Measurements from ENCODE around the gene TRANK1.

The TRANK1 gene

DNA sequence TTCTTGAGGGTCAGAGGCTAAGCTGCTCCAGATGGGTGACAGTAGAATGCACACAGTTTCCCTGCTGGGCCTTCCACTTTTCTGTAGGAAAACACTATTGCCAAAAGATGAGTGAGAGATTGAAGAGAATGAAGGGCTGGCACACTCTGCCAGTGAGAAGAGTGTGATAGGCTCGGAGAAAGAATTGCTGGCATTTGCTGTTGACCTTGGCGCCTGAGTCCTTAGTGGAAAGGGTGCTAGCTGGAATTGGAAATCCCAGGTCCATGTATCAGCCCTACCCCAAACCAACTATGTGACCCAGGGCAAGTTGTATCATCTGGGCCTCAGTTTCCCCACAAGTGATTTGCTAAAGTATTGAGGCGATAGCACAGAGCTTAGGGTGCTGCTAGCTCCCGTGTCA lies 120.4 kb downstream of the TRANK1 start:
- no peak overlapping the region for H2AK5ac ChIP-seq (ENCODE audit: low read length, severe bottlenecking)
- DNase-seq: no peak
- H3K9ac ChIP-seq (ENCODE audit: low read length): no peak overlapping the region
- H3K4me3 ChIP-seq (ENCODE audit: insufficient read depth in 1 of 2, low read depth in 1 of 2, low read length in 2 of 2): no peak overlapping the region
- no peak overlapping the region for H2BK120ac ChIP-seq (ENCODE audit: low read depth, low read length)
- WGBS: 98% methylated on average over 4 of the region's 4 CpGs
- no peak overlapping the region for H4K8ac ChIP-seq (ENCODE audit: low read length)
- no peak overlapping the region for H3K23ac ChIP-seq (ENCODE audit: low read length in 2 of 2)
- no peak overlapping the region for H2BK5ac ChIP-seq (ENCODE audit: low read depth, low read length, poor library complexity, severe bottlenecking)
- H3K4me2 ChIP-seq (ENCODE audit: low read length, poor library complexity, severe bottlenecking): no peak overlapping the region
- H3K27me3 ChIP-seq (ENCODE audit: control insufficient read depth in 1 of 2, insufficient read depth in 1 of 2, low read length in 2 of 2): no peaks in the 10 kb centered on the region
- H3K4ac ChIP-seq (ENCODE audit: low read depth in 1 of 2, low read length in 2 of 2): no peak overlapping the region
- no peaks in the 10 kb centered on the region for H3K4me1 ChIP-seq (ENCODE audit: control insufficient read depth, insufficient read depth, low read depth, low read length)
- H3K36me3 ChIP-seq (ENCODE audit: control insufficient read depth in 1 of 2, insufficient read depth in 2 of 2, low read depth in 1 of 2, low read length in 2 of 2): peaks cover 7 to 68% of the 10 kb centered on the region in 2 experiments
- no peaks in the 10 kb centered on the region for H3K9me3 ChIP-seq (ENCODE audit: control insufficient read depth, low read length)
- H3K27ac ChIP-seq (ENCODE audit: low read length, poor library complexity, severe bottlenecking): no peak overlapping the region
- H3K79me1 ChIP-seq (replicated peaks; ENCODE audit: low read length, poor library complexity, severe bottlenecking): no peaks in the 10 kb centered on the region
- H4K91ac ChIP-seq (ENCODE audit: low read length): no peak overlapping the region
- no peak overlapping the region for H2BK15ac ChIP-seq (ENCODE audit: low read depth, poor library complexity, severe bottlenecking)
- no peak overlapping the region for H3K18ac ChIP-seq (ENCODE audit: low read depth in 1 of 2, low read length in 2 of 2)
- no peak overlapping the region for H3K14ac ChIP-seq (ENCODE audit: low read length in 2 of 2)
- no peak overlapping the region for H2AFZ ChIP-seq (ENCODE audit: low read depth, low read length)
- no peak overlapping the region for H2BK12ac ChIP-seq (ENCODE audit: low read length in 2 of 2)

DNA sequence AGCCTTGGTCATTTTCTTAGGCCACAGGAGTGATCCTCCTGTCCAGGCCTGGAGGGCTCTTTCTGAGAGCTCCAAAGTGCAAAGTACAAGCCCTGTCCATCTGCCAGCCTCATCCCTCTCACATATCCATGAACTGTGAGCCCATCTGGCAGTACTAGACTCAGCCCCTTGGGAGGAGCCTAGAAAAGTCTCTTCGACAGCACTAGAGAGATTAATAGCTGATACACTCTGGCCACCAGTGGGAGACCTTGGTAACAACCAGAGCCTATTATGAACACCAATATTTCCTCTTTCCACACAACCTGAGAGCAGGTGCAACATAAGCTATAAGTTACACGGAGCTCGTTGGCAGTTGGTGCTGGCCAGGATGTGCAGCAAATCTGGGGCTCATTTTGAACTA lies 121.0 kb downstream of the TRANK1 start:
- no peak overlapping the region for H3K23ac ChIP-seq (ENCODE audit: low read length in 2 of 2)
- H2AFZ ChIP-seq (ENCODE audit: low read depth, low read length): no peak overlapping the region
- no peak for DNase-seq
- H2BK12ac ChIP-seq (ENCODE audit: low read length in 2 of 2): no peak overlapping the region
- no peak overlapping the region for H3K27ac ChIP-seq (ENCODE audit: low read length, poor library complexity, severe bottlenecking)
- H4K91ac ChIP-seq (ENCODE audit: low read length): no peak overlapping the region
- H3K18ac ChIP-seq (ENCODE audit: low read depth in 1 of 2, low read length in 2 of 2): no peak overlapping the region
- WGBS: 86% methylated on average over 3 of the region's 3 CpGs
- H3K4me3 ChIP-seq (ENCODE audit: insufficient read depth in 1 of 2, low read depth in 1 of 2, low read length in 2 of 2): no peak overlapping the region
- no peaks in the 10 kb centered on the region for H3K27me3 ChIP-seq (ENCODE audit: control insufficient read depth in 1 of 2, insufficient read depth in 1 of 2, low read length in 2 of 2)
- peaks cover 7 to 61% of the 10 kb centered on the region in 2 experiments for H3K36me3 ChIP-seq (ENCODE audit: control insufficient read depth in 1 of 2, insufficient read depth in 2 of 2, low read depth in 1 of 2, low read length in 2 of 2)
- H3K79me1 ChIP-seq (replicated peaks; ENCODE audit: low read length, poor library complexity, severe bottlenecking): no peaks in the 10 kb centered on the region
- H3K9ac ChIP-seq (ENCODE audit: low read length): no peak overlapping the region
- no peak overlapping the region for H3K14ac ChIP-seq (ENCODE audit: low read length in 2 of 2)
- no peak overlapping the region for H3K4ac ChIP-seq (ENCODE audit: low read depth in 1 of 2, low read length in 2 of 2)
- no peak overlapping the region for H2BK15ac ChIP-seq (ENCODE audit: low read depth, poor library complexity, severe bottlenecking)
- no peaks in the 10 kb centered on the region for H3K4me1 ChIP-seq (ENCODE audit: control insufficient read depth, insufficient read depth, low read depth, low read length)
- no peaks in the 10 kb centered on the region for H3K9me3 ChIP-seq (ENCODE audit: control insufficient read depth, low read length)
- H3K4me2 ChIP-seq (ENCODE audit: low read length, poor library complexity, severe bottlenecking): no peak overlapping the region
- no peak overlapping the region for H2BK120ac ChIP-seq (ENCODE audit: low read depth, low read length)
- H2BK5ac ChIP-seq (ENCODE audit: low read depth, low read length, poor library complexity, severe bottlenecking): no peak overlapping the region
- no peak overlapping the region for H4K8ac ChIP-seq (ENCODE audit: low read length)
- H2AK5ac ChIP-seq (ENCODE audit: low read length, severe bottlenecking): no peak overlapping the region

GRCh38 chr3:36820083-36820482 lies 124.8 kb downstream of the TRANK1 start:
- Histone ChIP-seq H2BK15ac (ENCODE audit: low read depth, poor library complexity, severe bottlenecking) (no peak overlapping the region), H3K14ac (ENCODE audit: low read length in 2 of 2) (no peak overlapping the region), H3K4me3 (ENCODE audit: insufficient read depth in 1 of 2, low read depth in 1 of 2, low read length in 2 of 2) (no peak overlapping the region), H3K9ac (ENCODE audit: low read length) (no peak overlapping the region), H3K79me1 (replicated peaks; ENCODE audit: low read length, poor library complexity, severe bottlenecking) (no peaks in the 10 kb centered on the region), H3K4me1 (ENCODE audit: control insufficient read depth, insufficient read depth, low read depth, low read length) (no peaks in the 10 kb centered on the region), H3K27ac (ENCODE audit: low read length, poor library complexity, severe bottlenecking) (no peak overlapping the region), H2BK12ac (ENCODE audit: low read length in 2 of 2) (no peak overlapping the region), H4K91ac (ENCODE audit: low read length) (no peak overlapping the region), H2BK120ac (ENCODE audit: low read depth, low read length) (no peak overlapping the region), H2AK5ac (ENCODE audit: low read length, severe bottlenecking) (no peak overlapping the region), H3K23ac (ENCODE audit: low read length in 2 of 2) (no peak overlapping the region), H3K27me3 (ENCODE audit: control insufficient read depth in 1 of 2, insufficient read depth in 1 of 2, low read length in 2 of 2) (peaks cover 4 to 21% of the 10 kb centered on the region in 2 experiments), H3K36me3 (ENCODE audit: control insufficient read depth in 1 of 2, insufficient read depth in 2 of 2, low read depth in 1 of 2, low read length in 2 of 2) (peaks cover 0 to 31% of the 10 kb centered on the region in 2 experiments), H3K9me3 (ENCODE audit: control insufficient read depth, low read length) (no peaks in the 10 kb centered on the region), H2AFZ (ENCODE audit: low read depth, low read length) (no peak overlapping the region), H4K8ac (ENCODE audit: low read length) (no peak overlapping the region), H3K18ac (ENCODE audit: low read depth in 1 of 2, low read length in 2 of 2) (no peak overlapping the region), H3K4me2 (ENCODE audit: low read length, poor library complexity, severe bottlenecking) (no peak overlapping the region), H2BK5ac (ENCODE audit: low read depth, low read length, poor library complexity, severe bottlenecking) (no peak overlapping the region), H3K4ac (ENCODE audit: low read depth in 1 of 2, low read length in 2 of 2) (no peak overlapping the region)
- WGBS: 88% methylated on average over 3 of the region's 3 CpGs
- no peak for DNase-seq

DNA sequence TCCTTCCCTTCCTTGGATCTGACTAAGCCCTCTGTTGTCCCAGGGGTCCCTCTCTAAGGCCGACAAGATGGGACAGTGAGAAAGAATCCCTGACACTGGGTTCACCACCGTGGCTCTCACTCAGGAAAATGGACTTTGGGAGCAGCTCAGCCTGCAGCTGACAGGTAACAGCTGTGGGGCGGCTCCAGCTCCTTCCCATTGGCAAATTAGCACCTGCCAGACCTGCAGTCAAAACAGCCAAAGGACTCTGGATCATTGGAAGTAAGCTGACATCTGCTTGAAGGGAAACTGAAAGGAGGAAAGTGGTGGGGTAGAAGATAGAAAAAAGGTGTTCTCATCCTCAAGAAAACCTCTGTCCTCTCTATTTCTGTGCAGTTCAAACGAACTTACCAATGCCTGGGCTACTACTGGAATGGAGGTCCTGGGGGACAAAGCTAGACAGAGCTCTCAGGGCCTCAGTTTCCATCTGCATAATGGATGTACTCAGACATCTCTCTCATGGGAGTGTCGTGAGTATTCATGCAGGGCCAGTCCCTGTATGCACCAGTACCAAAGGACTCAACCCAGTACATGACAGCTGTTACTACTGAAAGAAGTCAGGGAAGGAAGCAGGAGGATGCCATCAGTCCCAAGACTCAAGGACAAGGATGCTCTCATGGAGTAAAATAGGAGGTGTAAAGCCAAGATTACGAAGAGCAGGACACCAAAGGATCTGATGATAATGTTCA lies 126.9 kb downstream of the TRANK1 start:
- Histone ChIP-seq H4K8ac (ENCODE audit: low read length) (no peak overlapping the region), H3K9me3 (ENCODE audit: control insufficient read depth, low read length) (no peaks in the 10 kb centered on the region), H3K36me3 (ENCODE audit: control insufficient read depth in 1 of 2, insufficient read depth in 2 of 2, low read depth in 1 of 2, low read length in 2 of 2) (peaks cover 0 to 18% of the 10 kb centered on the region in 2 experiments), H3K79me1 (replicated peaks; ENCODE audit: low read length, poor library complexity, severe bottlenecking) (no peaks in the 10 kb centered on the region), H3K18ac (ENCODE audit: low read depth in 1 of 2, low read length in 2 of 2) (no peak overlapping the region), H3K23ac (ENCODE audit: low read length in 2 of 2) (no peak overlapping the region), H3K27me3 (ENCODE audit: control insufficient read depth in 1 of 2, insufficient read depth in 1 of 2, low read length in 2 of 2) (peaks cover 4 to 23% of the 10 kb centered on the region in 2 experiments), H2BK5ac (ENCODE audit: low read depth, low read length, poor library complexity, severe bottlenecking) (no peak overlapping the region), H3K4me3 (ENCODE audit: insufficient read depth in 1 of 2, low read depth in 1 of 2, low read length in 2 of 2) (no peak overlapping the region), H2BK12ac (ENCODE audit: low read length in 2 of 2) (no peak overlapping the region), H3K9ac (ENCODE audit: low read length) (no peak overlapping the region), H3K4ac (ENCODE audit: low read depth in 1 of 2, low read length in 2 of 2) (no peak overlapping the region), H2BK120ac (ENCODE audit: low read depth, low read length) (no peak overlapping the region), H4K91ac (ENCODE audit: low read length) (no peak overlapping the region), H3K27ac (ENCODE audit: low read length, poor library complexity, severe bottlenecking) (no peak overlapping the region), H2BK15ac (ENCODE audit: low read depth, poor library complexity, severe bottlenecking) (peak overlapping the region; percentile 19), H3K14ac (ENCODE audit: low read length in 2 of 2) (peak overlapping the region in 1 of 2 experiments; percentile 29), H2AK5ac (ENCODE audit: low read length, severe bottlenecking) (no peak overlapping the region), H2AFZ (ENCODE audit: low read depth, low read length) (peak overlapping the region; percentile 5), H3K4me1 (ENCODE audit: control insufficient read depth, insufficient read depth, low read depth, low read length) (no peaks in the 10 kb centered on the region), H3K4me2 (ENCODE audit: low read length, poor library complexity, severe bottlenecking) (no peak overlapping the region)
- 73% methylated on average over 6 of the region's 6 CpGs for WGBS
- no peak for DNase-seq
